GM10266 (cell line): ENCODE measurements around the gene PRSS22.

ENCODE experiments used
- DNase-seq: peaks from one replicate; pipeline ENCODE4 v3.0.0; 2012; ENCODE audit errors: extremely low spot score
- TF ChIP-seq, protein P1 (sequence below): IDR thresholded peaks from 2 replicates; pipeline ENCODE4 v1.5.1; 2012; ENCODE audit warnings: mild to moderate bottlenecking, low read depth; ENCODE audit not compliant: control insufficient read depth, insufficient read depth; ENCODE audit errors: missing control alignments

PRSS22 gene

DNA sequence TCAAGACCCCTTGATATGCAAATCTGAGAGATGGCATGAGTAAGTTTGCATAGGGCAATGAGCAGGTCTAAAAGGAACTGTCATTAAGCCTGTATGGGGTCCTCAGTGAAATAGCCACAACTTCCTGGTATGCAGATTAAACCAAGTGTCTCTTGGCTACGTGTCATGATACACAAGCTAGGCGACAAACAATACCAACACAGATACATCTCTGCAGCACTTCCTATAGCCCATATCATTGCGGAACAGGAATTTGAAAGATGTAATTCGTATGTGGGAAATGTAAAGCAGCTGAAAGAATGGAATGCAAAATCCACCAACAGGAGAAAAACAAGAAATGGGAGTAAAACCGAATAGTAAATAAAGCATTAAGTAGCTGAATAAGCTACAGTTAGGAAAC lies 12.9 kb downstream of the PRSS22 start:
- TF ChIP-seq, protein P1, sequence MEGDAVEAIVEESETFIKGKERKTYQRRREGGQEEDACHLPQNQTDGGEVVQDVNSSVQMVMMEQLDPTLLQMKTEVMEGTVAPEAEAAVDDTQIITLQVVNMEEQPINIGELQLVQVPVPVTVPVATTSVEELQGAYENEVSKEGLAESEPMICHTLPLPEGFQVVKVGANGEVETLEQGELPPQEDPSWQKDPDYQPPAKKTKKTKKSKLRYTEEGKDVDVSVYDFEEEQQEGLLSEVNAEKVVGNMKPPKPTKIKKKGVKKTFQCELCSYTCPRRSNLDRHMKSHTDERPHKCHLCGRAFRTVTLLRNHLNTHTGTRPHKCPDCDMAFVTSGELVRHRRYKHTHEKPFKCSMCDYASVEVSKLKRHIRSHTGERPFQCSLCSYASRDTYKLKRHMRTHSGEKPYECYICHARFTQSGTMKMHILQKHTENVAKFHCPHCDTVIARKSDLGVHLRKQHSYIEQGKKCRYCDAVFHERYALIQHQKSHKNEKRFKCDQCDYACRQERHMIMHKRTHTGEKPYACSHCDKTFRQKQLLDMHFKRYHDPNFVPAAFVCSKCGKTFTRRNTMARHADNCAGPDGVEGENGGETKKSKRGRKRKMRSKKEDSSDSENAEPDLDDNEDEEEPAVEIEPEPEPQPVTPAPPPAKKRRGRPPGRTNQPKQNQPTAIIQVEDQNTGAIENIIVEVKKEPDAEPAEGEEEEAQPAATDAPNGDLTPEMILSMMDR: no peak
- no peak for DNase-seq

DNA sequence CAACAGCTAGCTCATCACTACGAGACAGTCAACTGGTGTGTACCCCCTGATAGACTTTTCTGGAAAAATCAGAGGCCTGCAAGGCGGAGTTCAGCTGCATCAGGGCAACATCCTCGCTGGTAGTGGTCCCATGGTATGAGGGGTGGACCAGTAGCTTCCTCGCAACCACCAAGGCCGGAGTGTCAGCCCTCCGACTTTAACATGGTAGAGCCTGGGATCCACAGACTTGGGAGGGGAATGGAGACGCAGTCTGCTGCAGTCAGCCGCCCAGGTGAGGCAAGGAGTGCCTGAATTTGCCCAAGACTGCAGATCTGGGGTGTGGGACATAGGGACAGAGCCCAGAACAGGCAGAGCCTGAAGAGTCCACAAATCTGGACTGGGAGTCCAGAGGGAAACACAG lies 14.4 kb downstream of the PRSS22 start:
- DNase-seq: no peak
- TF ChIP-seq, protein P1: no peak

DNA sequence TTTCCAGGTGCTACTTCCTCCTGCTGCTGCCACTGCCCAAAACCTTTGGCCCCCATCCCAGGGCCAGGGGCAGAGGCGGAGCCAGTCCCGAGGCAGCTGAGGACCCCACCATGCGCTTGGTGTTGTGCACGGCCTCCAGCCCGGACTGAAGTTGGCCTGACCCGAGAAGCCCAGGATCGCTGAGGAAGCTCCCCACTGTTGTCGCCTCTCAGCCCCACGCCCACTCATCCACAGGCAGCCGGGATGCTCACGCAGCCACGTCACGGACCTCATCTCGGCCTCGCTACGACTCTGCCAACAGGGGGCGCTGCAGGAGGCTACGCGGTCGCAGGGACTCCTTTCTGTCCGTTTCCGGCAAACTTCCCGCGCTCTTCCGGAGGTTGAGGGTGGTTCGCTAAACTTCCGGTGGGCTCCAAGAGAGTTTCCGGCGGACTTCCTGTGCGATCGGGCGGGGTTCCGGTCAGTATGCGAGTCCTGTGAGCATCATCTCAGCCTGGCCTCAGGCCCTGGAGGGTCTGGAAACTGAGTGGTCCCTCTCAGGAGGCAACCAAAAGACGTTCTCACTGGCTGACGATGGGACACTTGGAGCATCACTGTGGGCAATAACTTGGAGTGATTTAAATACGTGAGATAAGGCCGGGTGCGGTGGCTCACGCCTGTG lies 15.5 kb downstream of the PRSS22 start:
- DNase-seq: peak; percentile 68
- TF ChIP-seq, protein P1: peak; percentile 52

DNA sequence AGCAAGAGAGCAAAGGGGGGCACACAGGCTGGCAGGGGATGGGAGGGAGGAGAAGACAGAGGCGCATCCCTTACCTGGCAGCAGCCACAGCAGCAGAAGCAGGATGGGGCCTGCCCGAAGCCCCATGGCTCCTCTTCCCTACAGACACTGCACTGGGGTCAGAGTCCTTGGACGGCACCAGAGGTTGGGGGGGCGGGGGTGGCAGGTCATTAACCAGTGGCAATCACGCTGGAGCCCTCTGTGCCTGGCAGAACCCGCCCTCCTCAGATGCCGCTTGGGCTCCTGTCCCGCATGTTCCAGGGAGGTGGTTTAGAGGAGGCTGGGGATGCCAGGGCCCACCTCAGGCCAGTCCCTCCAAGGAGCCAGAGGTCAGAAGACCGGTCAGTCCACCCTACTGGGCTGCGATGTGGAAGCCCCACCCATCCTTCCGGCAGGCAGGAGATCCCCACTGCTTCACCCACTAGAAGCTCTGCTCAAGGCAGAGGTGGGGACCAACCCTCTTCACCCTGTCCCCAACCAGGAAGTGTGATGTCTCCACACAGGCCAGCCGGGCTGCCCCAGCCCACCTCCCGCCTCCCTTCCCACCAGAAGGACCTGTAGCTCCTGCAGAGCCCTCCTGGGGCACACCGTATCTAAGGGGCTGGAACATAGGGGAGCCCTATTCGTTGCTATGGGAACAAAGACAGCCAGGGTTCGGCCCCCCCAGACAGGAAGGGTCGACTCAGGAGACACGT lies 16.2 kb downstream of the PRSS22 start:
- no peak for DNase-seq
- TF ChIP-seq, protein P1: no peak

DNA sequence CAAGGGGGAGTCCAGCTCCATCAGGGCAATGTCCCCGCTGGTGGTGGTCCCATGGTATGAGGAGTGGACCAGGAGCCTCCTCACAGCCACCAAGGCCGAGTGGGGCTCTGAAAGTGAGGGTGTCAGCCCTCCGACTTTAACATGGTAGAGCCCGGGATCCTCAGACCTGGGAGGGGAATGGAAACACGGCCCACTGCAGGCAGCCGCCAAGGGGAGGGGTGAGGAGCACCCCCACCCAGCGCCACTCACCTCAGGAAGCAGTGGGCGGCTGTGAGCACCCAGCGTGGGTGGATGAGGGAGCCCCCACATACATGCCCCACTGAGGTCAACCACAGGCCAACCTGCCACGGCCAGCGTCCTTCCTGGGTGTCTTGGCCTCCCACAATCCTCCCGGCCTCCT lies 17.1 kb downstream of the PRSS22 start:
- TF ChIP-seq, protein P1: no peak
- no peak for DNase-seq

DNA sequence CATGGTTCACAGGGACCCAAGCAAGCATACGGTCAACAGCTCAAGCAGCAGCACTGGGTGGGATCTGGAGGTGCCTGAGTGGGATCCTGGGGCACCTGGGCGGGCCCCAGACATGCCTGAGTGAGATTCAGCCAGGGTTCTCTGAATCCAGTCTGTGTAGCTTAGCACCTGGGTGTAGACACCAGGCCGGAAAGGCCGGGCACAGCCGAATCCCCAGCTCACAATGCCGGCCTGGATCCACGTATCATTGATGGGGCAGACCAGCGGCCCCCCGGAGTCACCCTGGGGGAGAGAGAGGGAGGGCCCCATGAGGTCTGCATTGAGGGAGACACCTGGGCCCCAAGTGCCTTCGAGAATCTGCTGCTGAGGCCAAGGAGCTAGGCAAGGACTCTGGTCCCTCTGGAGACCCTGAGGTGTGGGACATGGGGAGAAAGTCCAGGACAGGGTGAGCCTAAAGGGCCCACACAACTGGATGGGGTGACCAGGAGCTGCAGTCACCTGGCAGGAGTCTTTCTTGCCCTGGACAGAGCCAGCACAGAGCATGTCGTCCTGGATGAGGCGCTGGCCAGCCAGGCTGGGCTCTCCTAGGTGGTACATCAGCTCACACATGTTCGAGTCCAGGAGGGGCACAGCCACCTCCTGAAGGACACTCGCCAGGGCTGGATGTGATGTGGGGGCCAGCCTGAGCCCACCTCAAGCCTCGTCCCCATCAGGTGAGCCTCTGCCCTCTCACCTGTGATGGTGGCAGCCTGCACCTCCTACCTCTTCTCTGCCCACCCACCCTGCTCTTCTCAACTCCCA lies 18.1 kb downstream of the PRSS22 start:
- TF ChIP-seq, protein P1: no peak
- no peak for DNase-seq
